GM10248 (cell line): ENCODE data around the gene IRX3.

Experiments used
- CTCF ChIA-PET: fragments of 300-600 bp; sonication (Branson Sonifier 250); formaldehyde crosslinking; extraction: SDS; loops from one replicate; lab custom pipeline; 2021; ENCODE audit warnings: antibody characterized with exemption; lab: Yijun Ruan, JAX
- POLR2A ChIA-PET: fragments of 350-650 bp; sonication (Branson Sonifier 250); formaldehyde crosslinking; extraction: SDS; loops from one replicate; lab custom pipeline; 2020; ENCODE audit warnings: antibody characterized with exemption; lab: Yijun Ruan, JAX
- DNase-seq: peaks from one replicate; pipeline ENCODE4 v3.0.0; 2012; ENCODE audit errors: extremely low spot score
- TF ChIP-seq, protein P1 (sequence below): IDR thresholded peaks from 2 replicates; pipeline ENCODE4 v1.5.1; 2012; ENCODE audit warnings: mild to moderate bottlenecking, low read depth; ENCODE audit errors: extremely low read depth, missing control alignments, control extremely low read depth

IRX3 gene

GRCh38 chr16:54236773-54237172 is 49.8 kb downstream of the IRX3 start:
- ChIA-PET CTCF (interaction anchor here (1.1 kb wide), 1 partner anchor 46 kb away, joined by 3 read pairs; no protein-coding TSS in a partner anchor), POLR2A (no interaction called here)
- no peak for DNase-seq
- TF ChIP-seq, protein P1, sequence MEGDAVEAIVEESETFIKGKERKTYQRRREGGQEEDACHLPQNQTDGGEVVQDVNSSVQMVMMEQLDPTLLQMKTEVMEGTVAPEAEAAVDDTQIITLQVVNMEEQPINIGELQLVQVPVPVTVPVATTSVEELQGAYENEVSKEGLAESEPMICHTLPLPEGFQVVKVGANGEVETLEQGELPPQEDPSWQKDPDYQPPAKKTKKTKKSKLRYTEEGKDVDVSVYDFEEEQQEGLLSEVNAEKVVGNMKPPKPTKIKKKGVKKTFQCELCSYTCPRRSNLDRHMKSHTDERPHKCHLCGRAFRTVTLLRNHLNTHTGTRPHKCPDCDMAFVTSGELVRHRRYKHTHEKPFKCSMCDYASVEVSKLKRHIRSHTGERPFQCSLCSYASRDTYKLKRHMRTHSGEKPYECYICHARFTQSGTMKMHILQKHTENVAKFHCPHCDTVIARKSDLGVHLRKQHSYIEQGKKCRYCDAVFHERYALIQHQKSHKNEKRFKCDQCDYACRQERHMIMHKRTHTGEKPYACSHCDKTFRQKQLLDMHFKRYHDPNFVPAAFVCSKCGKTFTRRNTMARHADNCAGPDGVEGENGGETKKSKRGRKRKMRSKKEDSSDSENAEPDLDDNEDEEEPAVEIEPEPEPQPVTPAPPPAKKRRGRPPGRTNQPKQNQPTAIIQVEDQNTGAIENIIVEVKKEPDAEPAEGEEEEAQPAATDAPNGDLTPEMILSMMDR: no peak

GRCh38 chr16:54233615-54234014 is 53.0 kb downstream of the IRX3 start:
- DNase-seq: no peak
- TF ChIP-seq, protein P1: no peak
- ChIA-PET CTCF (no interaction called here), POLR2A (no interaction called here)
